Measurements from ENCODE around the gene KCNH6.

Gene KCNH6, protein sequence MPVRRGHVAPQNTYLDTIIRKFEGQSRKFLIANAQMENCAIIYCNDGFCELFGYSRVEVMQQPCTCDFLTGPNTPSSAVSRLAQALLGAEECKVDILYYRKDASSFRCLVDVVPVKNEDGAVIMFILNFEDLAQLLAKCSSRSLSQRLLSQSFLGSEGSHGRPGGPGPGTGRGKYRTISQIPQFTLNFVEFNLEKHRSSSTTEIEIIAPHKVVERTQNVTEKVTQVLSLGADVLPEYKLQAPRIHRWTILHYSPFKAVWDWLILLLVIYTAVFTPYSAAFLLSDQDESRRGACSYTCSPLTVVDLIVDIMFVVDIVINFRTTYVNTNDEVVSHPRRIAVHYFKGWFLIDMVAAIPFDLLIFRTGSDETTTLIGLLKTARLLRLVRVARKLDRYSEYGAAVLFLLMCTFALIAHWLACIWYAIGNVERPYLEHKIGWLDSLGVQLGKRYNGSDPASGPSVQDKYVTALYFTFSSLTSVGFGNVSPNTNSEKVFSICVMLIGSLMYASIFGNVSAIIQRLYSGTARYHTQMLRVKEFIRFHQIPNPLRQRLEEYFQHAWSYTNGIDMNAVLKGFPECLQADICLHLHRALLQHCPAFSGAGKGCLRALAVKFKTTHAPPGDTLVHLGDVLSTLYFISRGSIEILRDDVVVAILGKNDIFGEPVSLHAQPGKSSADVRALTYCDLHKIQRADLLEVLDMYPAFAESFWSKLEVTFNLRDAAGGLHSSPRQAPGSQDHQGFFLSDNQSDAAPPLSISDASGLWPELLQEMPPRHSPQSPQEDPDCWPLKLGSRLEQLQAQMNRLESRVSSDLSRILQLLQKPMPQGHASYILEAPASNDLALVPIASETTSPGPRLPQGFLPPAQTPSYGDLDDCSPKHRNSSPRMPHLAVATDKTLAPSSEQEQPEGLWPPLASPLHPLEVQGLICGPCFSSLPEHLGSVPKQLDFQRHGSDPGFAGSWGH

DNA sequence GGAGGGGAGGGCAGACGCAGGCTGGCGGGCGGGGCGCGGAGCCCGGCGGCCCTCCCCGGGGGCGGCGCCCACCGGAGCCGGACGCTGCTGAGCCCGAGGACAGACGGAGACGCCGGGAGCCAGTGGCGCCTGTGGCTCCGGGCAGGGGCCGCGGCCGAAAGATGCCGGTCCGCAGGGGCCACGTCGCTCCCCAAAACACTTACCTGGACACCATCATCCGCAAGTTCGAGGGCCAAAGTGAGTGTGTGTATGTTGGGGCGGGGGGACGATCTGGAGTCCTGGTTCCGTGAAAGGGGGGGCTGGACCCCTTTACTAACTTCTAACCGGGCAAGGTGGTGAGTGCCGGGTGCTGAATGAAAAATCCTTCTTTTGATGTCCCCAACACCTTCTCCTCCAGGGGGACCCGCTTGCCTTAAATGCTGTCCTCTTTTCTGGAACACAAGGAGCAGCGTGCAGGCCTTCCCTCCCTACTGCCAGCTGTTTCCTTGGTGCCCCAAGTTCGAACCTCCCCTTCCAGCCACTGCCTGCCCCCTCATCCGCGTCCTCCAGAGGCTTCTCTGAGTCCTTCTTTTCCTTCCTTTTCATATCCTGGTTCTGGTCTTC is at the start of gene KCNH6:
Gene KCNH6 (plus strand): TSS at position 106 of the 603 bp plus-strand sequence. CDS start 56 bp downstream, at position 162.
- TF ChIP-seq, protein P1, sequence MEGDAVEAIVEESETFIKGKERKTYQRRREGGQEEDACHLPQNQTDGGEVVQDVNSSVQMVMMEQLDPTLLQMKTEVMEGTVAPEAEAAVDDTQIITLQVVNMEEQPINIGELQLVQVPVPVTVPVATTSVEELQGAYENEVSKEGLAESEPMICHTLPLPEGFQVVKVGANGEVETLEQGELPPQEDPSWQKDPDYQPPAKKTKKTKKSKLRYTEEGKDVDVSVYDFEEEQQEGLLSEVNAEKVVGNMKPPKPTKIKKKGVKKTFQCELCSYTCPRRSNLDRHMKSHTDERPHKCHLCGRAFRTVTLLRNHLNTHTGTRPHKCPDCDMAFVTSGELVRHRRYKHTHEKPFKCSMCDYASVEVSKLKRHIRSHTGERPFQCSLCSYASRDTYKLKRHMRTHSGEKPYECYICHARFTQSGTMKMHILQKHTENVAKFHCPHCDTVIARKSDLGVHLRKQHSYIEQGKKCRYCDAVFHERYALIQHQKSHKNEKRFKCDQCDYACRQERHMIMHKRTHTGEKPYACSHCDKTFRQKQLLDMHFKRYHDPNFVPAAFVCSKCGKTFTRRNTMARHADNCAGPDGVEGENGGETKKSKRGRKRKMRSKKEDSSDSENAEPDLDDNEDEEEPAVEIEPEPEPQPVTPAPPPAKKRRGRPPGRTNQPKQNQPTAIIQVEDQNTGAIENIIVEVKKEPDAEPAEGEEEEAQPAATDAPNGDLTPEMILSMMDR (IDR thresholded peaks at IDR 0.05; ENCODE audit: low read depth, low read length, missing control alignments), result no peak
- no peak within 1 kb of the TSS for H3K4me3 ChIP-seq (replicated peaks; ENCODE audit: low read depth, low read length)
- no peak for DNase-seq (ENCODE audit: extremely low read depth, low read depth)

DNA sequence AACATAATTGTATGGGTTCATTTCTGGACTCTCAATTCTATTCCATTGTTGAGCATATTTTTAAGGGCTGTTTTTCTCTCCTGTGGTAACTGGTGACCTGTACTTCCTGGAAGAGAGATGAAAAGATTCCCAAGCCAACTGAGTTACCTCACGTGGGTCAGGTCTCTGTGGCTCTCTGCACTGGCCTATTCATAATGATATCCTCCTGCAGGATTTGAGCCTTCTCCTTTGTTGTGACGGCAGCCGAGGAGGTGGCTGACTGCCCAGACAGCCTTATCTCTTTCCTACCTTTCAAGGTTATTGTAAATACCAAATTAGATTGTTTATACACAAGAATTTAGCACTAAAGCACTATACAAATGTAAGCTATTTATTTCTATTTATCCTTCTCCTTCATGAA is 49.0 kb upstream of the KCNH6 start:
- DNase-seq (ENCODE audit: extremely low read depth, low read depth), result no peak
- TF ChIP-seq, protein P1 (IDR thresholded peaks at IDR 0.05; ENCODE audit: low read depth, low read length, missing control alignments), result no peak
- no peak overlapping the region for H3K4me3 ChIP-seq (replicated peaks; ENCODE audit: low read depth, low read length)

DNA sequence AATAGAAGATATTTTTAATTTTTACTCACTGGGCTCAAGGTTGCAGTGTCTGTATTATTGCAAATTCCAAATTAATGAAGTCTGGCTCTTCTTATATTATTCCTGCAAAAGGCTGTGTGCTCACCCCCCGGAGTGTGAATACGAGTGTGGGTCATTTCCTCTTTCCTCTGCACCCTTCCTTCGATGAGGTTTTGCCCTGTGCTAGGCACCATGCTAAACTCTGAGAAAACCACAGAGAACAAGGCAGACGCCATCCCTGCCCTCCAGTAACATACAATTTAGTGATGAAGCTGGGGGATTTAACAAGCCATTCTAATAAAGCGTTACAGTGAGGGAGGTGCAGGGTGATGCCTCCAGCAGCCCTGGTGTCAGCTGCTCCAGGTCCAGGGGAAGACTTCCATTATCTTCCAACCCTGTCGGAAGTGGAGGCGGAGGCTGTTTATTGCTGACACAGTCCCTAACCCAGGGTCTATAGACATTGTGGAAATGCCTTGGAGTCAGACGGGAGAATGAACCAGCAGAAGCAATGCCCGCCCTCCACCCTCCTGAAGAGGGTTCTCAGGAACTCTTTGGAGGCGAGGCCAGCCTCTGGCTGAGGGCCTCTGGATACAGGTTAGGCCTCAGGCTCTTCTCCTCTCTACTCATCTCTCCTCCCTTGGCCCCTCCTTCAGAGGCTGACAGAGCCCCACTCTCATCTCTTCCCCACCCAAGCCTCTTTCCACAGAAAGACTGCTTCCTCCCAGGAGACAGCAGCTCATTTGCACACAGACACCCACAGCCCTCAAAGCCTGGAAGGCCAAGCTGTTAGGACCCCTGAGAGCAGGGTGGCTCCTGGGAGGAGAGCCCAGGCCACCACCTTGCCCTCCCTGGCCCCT is 48.3 kb upstream of the KCNH6 start:
- no peak for DNase-seq (ENCODE audit: extremely low read depth, low read depth)
- no peak overlapping the region for H3K4me3 ChIP-seq (replicated peaks; ENCODE audit: low read depth, low read length)
- TF ChIP-seq, protein P1 (IDR thresholded peaks at IDR 0.05; ENCODE audit: low read depth, low read length, missing control alignments), result no peak

DNA sequence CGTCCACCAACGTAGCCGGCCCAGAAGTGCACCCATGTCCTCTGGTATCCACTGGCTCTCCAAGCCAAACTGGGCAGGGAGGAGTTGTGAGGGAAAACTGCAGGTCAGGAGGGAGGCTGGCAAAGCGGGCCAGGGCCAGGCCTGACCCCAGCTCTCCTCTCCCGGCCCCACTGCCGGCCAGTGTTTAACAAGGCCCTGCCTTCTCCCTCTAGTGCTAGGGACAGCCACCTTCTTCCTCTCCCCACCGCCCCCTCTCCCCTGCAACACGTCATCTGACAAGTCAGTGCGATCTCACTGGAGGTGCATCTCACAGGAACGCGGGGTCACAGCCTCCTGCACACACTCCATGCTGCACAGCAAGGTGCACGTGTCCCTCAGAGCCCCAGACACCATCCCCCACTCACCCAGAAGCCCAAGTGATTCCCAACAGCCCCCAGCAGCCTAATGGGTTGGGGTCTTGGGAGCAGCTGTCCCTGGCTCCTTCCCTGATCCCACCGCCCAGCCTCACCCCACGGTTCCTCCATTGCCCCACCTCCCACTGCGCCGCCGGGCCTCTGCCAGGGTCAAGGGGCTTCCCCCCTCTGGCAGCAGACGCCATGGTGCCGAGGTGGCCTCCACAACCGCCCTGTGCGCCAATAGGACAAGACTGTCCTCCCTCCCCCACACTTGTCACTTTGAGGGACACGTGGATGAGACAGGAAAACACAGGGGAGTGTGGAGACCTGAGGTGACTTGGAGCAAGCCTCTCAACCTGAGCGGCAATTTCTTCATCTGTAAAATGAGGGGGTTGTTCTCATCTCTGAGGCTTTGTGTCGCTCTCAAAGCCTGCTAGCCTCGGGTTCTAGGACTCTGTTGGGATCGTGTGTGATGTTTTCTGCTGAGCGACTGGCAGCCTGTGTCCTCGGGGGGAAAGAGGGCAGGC is 47.4 kb upstream of the KCNH6 start:
- H3K4me3 ChIP-seq (replicated peaks; ENCODE audit: low read depth, low read length), result no peak overlapping the region
- TF ChIP-seq, protein P1 (IDR thresholded peaks at IDR 0.05; ENCODE audit: low read depth, low read length, missing control alignments), result no peak
- no peak for DNase-seq (ENCODE audit: extremely low read depth, low read depth)

DNA sequence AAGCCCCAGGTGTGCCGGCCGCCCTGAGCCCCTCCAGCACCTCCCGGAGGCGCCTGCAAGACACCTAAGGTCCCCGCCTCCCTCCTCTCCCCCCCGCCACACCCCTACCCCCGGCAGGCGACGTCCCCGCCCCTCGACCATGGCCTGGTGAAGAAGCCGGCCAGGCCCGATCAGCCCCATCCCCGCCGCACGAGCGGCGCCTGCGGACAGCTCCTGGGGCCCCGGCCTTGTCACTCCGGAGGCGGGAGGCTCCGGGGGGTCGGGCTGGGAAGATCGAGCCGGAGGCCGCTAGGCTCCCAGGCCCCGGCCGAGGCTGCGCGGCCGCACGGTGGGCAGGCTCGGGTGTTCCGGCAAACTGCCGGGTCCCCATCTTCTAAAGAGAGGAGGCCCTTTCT is 46.7 kb upstream of the KCNH6 start:
- peak overlapping the region; percentile 30 for H3K4me3 ChIP-seq (replicated peaks; ENCODE audit: low read depth, low read length)
- TF ChIP-seq, protein P1 (IDR thresholded peaks at IDR 0.05; ENCODE audit: low read depth, low read length, missing control alignments), result no peak

More for the DNA sequence above, 46.7 kb upstream of the KCNH6 start:
- no peak for DNase-seq (ENCODE audit: extremely low read depth, low read depth)
